ENCODE data around the gene DNAAF2. TPM values are rescaled to one million over a fixed set of nuclear protein-coding genes. Genes with fewer than 3 reads are reported as not detected.

Gene DNAAF2
- total and polyA plus RNA-seq, 2 of the 13 experiments (the other 11 are each of a cell fraction or from before 2014, with no cell fraction given): 6.1 to 13.6 TPM

- TF ChIP-seq, protein P1, sequence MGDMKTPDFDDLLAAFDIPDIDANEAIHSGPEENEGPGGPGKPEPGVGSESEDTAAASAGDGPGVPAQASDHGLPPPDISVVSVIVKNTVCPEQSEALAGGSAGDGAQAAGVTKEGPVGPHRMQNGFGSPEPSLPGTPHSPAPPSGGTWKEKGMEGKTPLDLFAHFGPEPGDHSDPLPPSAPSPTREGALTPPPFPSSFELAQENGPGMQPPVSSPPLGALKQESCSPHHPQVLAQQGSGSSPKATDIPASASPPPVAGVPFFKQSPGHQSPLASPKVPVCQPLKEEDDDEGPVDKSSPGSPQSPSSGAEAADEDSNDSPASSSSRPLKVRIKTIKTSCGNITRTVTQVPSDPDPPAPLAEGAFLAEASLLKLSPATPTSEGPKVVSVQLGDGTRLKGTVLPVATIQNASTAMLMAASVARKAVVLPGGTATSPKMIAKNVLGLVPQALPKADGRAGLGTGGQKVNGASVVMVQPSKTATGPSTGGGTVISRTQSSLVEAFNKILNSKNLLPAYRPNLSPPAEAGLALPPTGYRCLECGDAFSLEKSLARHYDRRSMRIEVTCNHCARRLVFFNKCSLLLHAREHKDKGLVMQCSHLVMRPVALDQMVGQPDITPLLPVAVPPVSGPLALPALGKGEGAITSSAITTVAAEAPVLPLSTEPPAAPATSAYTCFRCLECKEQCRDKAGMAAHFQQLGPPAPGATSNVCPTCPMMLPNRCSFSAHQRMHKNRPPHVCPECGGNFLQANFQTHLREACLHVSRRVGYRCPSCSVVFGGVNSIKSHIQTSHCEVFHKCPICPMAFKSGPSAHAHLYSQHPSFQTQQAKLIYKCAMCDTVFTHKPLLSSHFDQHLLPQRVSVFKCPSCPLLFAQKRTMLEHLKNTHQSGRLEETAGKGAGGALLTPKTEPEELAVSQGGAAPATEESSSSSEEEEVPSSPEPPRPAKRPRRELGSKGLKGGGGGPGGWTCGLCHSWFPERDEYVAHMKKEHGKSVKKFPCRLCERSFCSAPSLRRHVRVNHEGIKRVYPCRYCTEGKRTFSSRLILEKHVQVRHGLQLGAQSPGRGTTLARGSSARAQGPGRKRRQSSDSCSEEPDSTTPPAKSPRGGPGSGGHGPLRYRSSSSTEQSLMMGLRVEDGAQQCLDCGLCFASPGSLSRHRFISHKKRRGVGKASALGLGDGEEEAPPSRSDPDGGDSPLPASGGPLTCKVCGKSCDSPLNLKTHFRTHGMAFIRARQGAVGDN (CRISPR knock-in tag; IDR thresholded peaks at IDR 0.05): no peak
- no peak for TF ChIP-seq GLMP (CRISPR knock-in tag; IDR thresholded peaks at IDR 0.05; ENCODE audit: borderline replicate concordance)
- no peak for TF ChIP-seq SMAD3 (CRISPR knock-in tag; IDR thresholded peaks at IDR 0.05)
- no peak for TF ChIP-seq ZSCAN21 (CRISPR knock-in tag; IDR thresholded peaks at IDR 0.05; ENCODE audit: borderline replicate concordance)
- TF ChIP-seq ZNF296 (CRISPR knock-in tag; conservative IDR thresholded peaks at IDR 0.05): no peak
- no peak for TF ChIP-seq BHLHE40 (IDR thresholded peaks at IDR 0.05; ENCODE audit: low read length)
- TF ChIP-seq GZF1 (CRISPR knock-in tag; IDR thresholded peaks at IDR 0.05): no peak
- TF ChIP-seq ZNF407 (CRISPR knock-in tag; IDR thresholded peaks at IDR 0.05; ENCODE audit: not compliant biosample characterization): no peak
- no peak for TF ChIP-seq KLF11 (CRISPR knock-in tag; IDR thresholded peaks at IDR 0.05)
- TF ChIP-seq, protein P2, sequence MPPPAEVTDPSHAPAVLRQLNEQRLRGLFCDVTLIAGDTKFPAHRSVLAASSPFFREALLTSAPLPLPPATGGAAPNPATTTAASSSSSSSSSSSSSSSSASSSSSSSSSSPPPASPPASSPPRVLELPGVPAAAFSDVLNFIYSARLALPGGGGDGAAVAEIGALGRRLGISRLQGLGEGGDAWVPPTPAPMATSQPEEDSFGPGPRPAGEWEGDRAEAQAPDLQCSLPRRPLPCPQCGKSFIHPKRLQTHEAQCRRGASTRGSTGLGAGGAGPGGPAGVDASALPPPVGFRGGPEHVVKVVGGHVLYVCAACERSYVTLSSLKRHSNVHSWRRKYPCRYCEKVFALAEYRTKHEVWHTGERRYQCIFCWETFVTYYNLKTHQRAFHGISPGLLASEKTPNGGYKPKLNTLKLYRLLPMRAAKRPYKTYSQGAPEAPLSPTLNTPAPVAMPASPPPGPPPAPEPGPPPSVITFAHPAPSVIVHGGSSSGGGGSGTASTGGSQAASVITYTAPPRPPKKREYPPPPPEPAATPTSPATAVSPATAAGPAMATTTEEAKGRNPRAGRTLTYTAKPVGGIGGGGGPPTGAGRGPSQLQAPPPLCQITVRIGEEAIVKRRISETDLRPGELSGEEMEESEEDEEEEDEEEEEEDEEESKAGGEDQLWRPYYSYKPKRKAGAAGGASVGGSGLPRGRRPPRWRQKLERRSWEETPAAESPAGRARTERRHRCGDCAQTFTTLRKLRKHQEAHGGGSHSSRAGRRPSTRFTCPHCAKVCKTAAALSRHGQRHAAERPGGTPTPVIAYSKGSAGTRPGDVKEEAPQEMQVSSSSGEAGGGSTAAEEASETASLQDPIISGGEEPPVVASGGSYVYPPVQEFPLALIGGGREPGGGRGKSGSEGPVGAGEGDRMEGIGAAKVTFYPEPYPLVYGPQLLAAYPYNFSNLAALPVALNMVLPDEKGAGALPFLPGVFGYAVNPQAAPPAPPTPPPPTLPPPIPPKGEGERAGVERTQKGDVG (CRISPR knock-in tag; IDR thresholded peaks at IDR 0.05; ENCODE audit: borderline replicate concordance): no peak; the same call in 1 of the 2 replicates
Observed at GRCh38 chr14:49641697-49642129, 6.7 kb upstream of the DNAAF2 start (continued).
